Measurements from ENCODE around the gene PBX1.

The PBX1 gene

DNA sequence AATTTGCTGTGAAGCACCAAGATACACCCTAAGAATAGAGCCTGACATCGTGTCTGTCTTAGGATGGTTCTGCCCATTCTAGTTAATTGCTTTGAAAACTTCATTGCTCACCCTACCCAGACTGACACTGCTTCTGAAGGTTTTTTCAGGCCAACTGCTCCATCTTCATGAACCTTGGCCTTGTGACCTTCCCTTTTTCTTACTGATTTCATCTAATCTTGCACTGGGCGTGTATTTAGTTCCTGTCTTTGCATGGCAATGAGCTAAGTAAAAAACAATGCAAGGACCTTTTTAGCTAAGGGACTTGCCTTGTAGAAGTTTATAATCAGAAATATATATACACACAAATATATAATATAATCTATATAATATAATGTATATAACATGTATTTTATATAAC, 108.0 kb downstream of the PBX1 start:
- no peak for DNase-seq (ENCODE audit: low read depth)
- TF ChIP-seq, protein P1, sequence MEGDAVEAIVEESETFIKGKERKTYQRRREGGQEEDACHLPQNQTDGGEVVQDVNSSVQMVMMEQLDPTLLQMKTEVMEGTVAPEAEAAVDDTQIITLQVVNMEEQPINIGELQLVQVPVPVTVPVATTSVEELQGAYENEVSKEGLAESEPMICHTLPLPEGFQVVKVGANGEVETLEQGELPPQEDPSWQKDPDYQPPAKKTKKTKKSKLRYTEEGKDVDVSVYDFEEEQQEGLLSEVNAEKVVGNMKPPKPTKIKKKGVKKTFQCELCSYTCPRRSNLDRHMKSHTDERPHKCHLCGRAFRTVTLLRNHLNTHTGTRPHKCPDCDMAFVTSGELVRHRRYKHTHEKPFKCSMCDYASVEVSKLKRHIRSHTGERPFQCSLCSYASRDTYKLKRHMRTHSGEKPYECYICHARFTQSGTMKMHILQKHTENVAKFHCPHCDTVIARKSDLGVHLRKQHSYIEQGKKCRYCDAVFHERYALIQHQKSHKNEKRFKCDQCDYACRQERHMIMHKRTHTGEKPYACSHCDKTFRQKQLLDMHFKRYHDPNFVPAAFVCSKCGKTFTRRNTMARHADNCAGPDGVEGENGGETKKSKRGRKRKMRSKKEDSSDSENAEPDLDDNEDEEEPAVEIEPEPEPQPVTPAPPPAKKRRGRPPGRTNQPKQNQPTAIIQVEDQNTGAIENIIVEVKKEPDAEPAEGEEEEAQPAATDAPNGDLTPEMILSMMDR (IDR thresholded peaks at IDR 0.05; ENCODE audit: control insufficient read depth, insufficient read depth, low read depth, low read length, missing control alignments) = no peak
- no peak overlapping the region for H3K4me3 ChIP-seq (ENCODE audit: control insufficient read depth, low read depth, low read length)

DNA sequence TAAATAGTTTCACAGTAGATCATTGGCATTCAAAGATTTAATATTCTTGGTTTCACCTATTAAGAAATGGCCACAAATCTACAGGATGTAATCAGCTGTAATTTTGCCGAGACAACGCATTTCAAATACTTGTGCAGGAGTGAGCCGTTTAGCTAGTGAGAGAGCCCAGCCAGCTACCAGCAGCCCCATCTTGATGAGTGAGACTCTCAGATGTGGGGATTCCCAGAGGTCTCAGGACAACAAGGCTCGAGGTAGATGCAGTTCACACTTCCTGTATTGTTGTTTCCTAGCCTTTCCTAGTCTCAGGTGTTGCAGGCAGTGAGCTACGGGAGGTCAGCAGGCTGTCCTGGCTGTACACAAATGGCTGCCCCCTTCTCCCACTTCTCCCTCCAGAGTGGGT, 108.6 kb downstream of the PBX1 start:
- TF ChIP-seq, protein P1 (IDR thresholded peaks at IDR 0.05; ENCODE audit: control insufficient read depth, insufficient read depth, low read depth, low read length, missing control alignments) = no peak

DNA sequence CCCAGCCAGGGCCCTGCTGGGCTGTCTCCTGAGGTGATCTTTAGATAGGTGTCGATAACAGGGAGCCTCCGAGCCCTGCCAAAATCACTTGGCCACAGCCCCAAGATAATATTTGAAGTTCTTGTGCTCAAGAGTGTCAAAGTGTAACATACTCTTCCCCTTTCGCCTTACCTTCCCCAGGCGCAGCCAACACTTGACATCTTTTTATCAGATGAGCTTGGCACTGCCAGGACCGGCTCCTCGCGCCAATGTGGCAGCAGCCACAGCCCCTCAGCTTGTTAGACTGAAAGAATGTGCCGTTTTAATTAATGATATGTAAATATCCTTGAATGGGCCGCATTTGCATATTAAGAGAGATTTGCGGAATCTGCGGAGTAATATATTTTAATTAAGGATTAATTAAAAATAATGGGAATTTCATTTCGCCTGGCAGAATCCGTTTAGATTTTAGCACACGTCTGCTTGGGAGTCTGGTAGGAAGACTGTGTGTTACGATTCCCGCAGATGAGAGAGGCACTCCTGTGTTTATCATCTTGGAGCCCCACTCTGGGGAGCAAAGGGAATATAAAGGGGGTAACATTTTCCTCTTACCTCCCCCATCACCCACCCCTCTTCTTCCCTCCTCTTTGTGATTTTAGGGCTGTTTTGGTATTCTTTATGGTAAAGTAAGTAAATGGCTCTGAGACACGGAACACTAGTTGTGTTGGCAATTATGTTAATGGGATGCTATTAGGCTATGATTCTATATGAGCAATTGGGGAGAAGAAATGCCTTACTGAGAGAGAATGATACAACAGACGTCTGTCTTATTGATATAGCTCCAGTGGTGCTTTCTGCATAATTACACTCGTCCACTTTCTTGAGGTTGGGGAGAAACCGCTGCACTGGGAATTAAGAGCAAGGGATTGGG, 109.8 kb downstream of the PBX1 start:
- no peak for DNase-seq (ENCODE audit: low read depth)
- TF ChIP-seq, protein P1 (IDR thresholded peaks at IDR 0.05; ENCODE audit: control insufficient read depth, insufficient read depth, low read depth, low read length, missing control alignments) = no peak

More for the DNA sequence above, 108.6 kb downstream of the PBX1 start:
- H3K4me3 ChIP-seq (ENCODE audit: control insufficient read depth, low read depth, low read length) = no peak overlapping the region
- DNase-seq (ENCODE audit: low read depth) = no peak

DNA sequence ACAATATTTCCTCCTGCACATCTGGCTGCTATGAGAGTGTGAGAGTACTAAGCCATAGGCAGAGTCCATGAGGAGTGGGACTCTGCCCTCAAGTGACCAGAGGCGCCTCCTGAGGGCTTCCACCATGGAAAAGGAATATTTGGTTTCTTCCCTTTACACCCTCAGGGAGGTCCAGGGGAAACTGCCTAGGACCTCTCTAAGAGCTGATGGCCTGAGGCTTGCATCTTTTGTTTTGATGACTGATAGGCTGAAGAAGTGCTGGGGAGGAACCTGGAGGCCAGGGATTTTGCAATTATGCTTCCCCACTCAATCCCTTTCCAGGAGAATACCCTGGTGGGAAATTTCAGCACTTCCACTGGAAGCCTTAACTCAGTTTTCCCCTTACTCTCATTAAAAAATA, 111.0 kb downstream of the PBX1 start:
- TF ChIP-seq, protein P1 (IDR thresholded peaks at IDR 0.05; ENCODE audit: control insufficient read depth, insufficient read depth, low read depth, low read length, missing control alignments) = no peak
- DNase-seq (ENCODE audit: low read depth) = no peak
- no peak overlapping the region for H3K4me3 ChIP-seq (ENCODE audit: control insufficient read depth, low read depth, low read length)

More for the DNA sequence above, 109.8 kb downstream of the PBX1 start:
- H3K4me3 ChIP-seq (ENCODE audit: control insufficient read depth, low read depth, low read length) = no peak overlapping the region

DNA sequence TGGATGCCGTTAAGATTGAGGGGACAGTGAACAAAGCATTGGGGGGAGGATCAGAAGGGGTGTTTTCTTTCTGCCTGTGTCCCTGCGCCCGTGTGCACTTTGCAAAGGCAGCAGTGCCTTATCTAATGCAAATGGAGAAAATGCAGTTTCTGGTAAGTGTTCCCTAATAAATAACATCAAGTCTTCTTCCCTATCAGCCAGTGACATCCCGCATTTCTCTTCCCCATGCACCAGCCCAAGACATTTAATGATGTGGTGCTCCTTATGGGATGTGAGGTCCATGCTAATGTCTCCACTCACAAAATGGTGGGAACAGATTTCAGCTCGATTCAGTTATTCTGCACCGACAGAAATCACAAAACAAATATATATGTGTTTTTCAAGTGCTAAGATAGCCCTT, 111.8 kb downstream of the PBX1 start:
- no peak for DNase-seq (ENCODE audit: low read depth)
- H3K4me3 ChIP-seq (ENCODE audit: control insufficient read depth, low read depth, low read length) = no peak overlapping the region
- TF ChIP-seq, protein P1 (IDR thresholded peaks at IDR 0.05; ENCODE audit: control insufficient read depth, insufficient read depth, low read depth, low read length, missing control alignments) = no peak

DNA sequence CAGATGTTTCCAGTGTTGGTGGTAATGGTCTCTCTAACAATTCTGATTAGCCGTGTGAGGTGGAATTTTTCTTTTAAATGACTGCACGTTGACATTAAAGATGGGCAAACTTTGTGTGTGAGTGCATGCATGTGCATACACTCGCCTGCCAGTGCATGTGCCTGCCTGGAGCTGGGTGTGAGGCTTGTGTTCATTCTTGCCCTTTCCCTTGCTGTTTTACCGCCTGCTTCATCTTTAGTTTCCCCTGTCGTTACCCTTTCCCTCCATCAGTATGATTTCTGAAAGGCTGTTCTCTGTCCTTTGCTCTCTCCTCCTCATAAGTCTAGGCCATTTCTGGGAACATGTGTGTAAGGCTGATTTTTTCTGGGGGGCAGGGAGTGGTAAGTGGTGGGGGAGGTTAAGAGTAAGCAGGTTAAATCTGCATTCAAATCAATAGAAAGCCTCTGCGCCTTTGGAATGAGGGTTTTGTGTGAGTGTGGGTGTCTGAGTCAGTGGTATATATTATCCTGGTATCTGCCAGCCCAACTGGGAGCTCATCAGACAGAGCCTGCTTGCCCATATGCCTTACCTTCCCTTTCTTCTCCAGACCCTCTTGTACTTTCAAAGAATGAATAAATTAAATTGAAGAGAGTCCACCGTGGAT, 112.5 kb downstream of the PBX1 start:
- no peak overlapping the region for H3K4me3 ChIP-seq (ENCODE audit: control insufficient read depth, low read depth, low read length)
- DNase-seq (ENCODE audit: low read depth) = no peak
- TF ChIP-seq, protein P1 (IDR thresholded peaks at IDR 0.05; ENCODE audit: control insufficient read depth, insufficient read depth, low read depth, low read length, missing control alignments) = no peak
